ENCODE results near the gene FMO4.

DNA sequence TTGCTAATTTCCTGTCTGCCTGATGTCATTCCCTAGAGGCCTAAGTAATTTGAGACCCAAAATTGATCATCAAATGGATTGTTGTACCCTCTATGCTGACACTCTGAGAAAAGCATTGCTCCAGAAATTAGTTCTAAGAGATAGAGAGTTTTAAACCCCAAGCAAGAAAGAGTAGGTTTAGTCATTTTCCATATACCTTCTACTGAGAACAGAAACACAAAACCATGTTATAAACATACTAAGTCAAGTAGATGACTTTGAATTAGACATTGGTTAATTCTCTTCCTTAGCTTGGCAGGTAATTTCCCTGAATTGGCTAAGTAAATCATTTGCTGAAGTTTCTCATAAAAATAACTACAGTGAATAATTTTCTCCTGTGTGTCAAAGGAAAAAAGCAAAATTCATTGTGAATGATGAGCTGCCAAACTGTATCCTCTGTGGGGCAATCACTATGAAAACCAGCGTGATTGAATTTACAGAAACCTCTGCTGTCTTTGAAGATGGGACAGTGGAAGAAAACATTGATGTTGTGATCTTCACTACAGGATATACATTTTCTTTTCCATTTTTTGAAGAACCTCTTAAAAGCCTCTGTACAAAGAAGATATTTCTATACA is 20.1 kb downstream of the FMO4 start:
- TF ChIP-seq RAD21 (IDR thresholded peaks at IDR 0.05; ENCODE audit: low read depth) (no peak), TAF1 (IDR thresholded peaks at IDR 0.05; ENCODE audit: low read depth) (no peak)
- TF ChIP-seq, protein P1, sequence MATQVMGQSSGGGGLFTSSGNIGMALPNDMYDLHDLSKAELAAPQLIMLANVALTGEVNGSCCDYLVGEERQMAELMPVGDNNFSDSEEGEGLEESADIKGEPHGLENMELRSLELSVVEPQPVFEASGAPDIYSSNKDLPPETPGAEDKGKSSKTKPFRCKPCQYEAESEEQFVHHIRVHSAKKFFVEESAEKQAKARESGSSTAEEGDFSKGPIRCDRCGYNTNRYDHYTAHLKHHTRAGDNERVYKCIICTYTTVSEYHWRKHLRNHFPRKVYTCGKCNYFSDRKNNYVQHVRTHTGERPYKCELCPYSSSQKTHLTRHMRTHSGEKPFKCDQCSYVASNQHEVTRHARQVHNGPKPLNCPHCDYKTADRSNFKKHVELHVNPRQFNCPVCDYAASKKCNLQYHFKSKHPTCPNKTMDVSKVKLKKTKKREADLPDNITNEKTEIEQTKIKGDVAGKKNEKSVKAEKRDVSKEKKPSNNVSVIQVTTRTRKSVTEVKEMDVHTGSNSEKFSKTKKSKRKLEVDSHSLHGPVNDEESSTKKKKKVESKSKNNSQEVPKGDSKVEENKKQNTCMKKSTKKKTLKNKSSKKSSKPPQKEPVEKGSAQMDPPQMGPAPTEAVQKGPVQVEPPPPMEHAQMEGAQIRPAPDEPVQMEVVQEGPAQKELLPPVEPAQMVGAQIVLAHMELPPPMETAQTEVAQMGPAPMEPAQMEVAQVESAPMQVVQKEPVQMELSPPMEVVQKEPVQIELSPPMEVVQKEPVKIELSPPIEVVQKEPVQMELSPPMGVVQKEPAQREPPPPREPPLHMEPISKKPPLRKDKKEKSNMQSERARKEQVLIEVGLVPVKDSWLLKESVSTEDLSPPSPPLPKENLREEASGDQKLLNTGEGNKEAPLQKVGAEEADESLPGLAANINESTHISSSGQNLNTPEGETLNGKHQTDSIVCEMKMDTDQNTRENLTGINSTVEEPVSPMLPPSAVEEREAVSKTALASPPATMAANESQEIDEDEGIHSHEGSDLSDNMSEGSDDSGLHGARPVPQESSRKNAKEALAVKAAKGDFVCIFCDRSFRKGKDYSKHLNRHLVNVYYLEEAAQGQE (IDR thresholded peaks at IDR 0.05; ENCODE audit: low read depth) = no peak
- TF ChIP-seq, protein P2, sequence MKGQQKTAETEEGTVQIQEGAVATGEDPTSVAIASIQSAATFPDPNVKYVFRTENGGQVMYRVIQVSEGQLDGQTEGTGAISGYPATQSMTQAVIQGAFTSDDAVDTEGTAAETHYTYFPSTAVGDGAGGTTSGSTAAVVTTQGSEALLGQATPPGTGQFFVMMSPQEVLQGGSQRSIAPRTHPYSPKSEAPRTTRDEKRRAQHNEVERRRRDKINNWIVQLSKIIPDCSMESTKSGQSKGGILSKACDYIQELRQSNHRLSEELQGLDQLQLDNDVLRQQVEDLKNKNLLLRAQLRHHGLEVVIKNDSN (IDR thresholded peaks at IDR 0.05) = no peak
- TF ChIP-seq, protein P3, sequence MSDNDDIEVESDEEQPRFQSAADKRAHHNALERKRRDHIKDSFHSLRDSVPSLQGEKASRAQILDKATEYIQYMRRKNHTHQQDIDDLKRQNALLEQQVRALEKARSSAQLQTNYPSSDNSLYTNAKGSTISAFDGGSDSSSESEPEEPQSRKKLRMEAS (IDR thresholded peaks at IDR 0.05) = no peak

Data from Ishikawa (cell line).